ENCODE data around the gene ASB2. TPM values are rescaled to one million over a fixed set of nuclear protein-coding genes. Genes with fewer than 3 reads are reported as not detected.
A peak's percentile ranks its signal among the peaks of the same experiment; 100 is the strongest.

ASB2 gene
- total and polyA plus RNA-seq, 2 donors (not counting 1 experiment from before 2014, with no cell fraction given): 0.99 to 1.5 TPM

DNA sequence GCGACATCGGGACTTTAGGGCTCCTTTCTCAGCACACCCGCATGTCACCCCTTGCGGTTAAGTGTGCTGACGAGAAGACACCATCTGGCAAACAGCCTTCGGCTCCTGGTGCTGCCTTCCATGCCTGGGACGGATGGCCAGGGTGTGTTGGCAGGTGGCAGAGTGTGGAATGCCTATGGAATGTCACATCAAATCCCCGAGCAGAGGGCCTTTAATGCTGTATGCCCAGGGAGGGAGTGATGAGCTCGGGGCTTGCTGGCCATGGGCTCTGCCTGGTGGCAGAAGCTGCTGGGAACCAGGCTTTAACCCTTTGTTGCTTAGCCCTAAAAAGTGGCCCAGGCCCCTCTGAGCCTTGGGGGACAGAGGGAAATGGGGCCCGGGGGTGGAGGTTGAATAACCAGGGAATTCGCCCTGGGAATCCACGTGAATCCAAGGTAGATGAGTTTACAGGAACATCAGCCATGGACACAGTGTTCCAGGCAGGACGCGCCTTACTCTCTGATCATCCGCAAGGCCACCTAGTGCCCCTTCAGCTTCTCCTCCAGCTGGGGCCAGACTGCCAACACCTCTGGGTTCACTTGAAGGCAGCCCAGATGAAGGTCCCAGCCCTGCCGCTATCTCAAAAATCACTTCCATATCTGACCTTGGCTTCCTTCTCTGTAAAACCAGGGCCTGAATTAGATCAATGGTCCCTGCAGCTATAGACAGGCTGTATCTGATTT, 31.9 kb downstream of the ASB2 start:
- H3K4me3 ChIP-seq (replicated peaks in 1 of 4; ENCODE audit: control extremely low read depth in 1 of 4, insufficient read depth in 1 of 4, low read depth in 3 of 4, low read length in 4 of 4): no peak overlapping the region
- no peak overlapping the region for H2AFZ ChIP-seq (ENCODE audit: low read length)
- H3K79me2 ChIP-seq (ENCODE audit: control insufficient read depth, insufficient read depth, low read length): no peaks in the 10 kb centered on the region
- DNase-seq (ENCODE audit: low read depth in 2 of 2): no peak
- H3K9me3 ChIP-seq (ENCODE audit: control insufficient read depth, insufficient read depth, low read depth, low read length): no peaks in the 10 kb centered on the region
- no peak overlapping the region for H3K9ac ChIP-seq (ENCODE audit: insufficient read depth, low read length)
- no peak overlapping the region for H3K4me2 ChIP-seq (ENCODE audit: extremely low read depth, insufficient read depth, low read length)
- H3K27ac ChIP-seq (ENCODE audit: insufficient read depth, low read length): no peak overlapping the region
- H3K27me3 ChIP-seq (ENCODE audit: control insufficient read depth, insufficient read depth, low read length): no peaks in the 10 kb centered on the region
- H4K20me1 ChIP-seq (ENCODE audit: control insufficient read depth, extremely low read depth, insufficient read depth, low read length): no peaks in the 10 kb centered on the region
- no peaks in the 10 kb centered on the region for H3K4me1 ChIP-seq (ENCODE audit: control insufficient read depth, extremely low read depth, insufficient read depth, low read length)
- H3K36me3 ChIP-seq (ENCODE audit: control insufficient read depth, insufficient read depth, low read length): no peaks in the 10 kb centered on the region
- no peak for TF ChIP-seq EZH2 (IDR thresholded peaks at IDR 0.05; ENCODE audit: low read length, missing control alignments)

DNA sequence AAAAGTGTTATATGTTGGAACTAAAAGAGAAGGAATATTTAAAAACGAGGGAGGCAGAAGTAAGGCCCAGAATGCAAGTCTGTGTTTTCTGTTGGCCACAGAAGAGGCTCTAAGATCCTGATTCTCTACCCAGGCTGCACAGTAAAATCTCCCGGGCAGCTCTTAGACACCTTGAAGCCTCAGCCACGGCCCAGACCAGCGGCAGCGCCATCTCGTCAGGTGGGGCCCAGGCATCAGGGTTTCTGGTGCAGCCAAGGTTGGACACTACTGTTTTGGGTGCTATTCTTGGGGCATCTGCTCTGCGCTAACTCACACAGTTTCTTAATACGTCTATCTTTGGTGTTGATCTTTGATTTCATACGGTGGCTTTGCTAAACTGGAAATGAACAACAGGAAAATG, 32.4 kb downstream of the ASB2 start:
- TF ChIP-seq, protein P1, sequence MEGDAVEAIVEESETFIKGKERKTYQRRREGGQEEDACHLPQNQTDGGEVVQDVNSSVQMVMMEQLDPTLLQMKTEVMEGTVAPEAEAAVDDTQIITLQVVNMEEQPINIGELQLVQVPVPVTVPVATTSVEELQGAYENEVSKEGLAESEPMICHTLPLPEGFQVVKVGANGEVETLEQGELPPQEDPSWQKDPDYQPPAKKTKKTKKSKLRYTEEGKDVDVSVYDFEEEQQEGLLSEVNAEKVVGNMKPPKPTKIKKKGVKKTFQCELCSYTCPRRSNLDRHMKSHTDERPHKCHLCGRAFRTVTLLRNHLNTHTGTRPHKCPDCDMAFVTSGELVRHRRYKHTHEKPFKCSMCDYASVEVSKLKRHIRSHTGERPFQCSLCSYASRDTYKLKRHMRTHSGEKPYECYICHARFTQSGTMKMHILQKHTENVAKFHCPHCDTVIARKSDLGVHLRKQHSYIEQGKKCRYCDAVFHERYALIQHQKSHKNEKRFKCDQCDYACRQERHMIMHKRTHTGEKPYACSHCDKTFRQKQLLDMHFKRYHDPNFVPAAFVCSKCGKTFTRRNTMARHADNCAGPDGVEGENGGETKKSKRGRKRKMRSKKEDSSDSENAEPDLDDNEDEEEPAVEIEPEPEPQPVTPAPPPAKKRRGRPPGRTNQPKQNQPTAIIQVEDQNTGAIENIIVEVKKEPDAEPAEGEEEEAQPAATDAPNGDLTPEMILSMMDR (conservative IDR thresholded peaks at IDR 0.05 in 1 of 2, IDR thresholded peaks at IDR 0.05 in 1 of 2; ENCODE audit: low read depth in 1 of 2, low read length in 2 of 2): no peak
- no peak for TF ChIP-seq EZH2 (IDR thresholded peaks at IDR 0.05; ENCODE audit: low read length, missing control alignments)
- no peak overlapping the region for H3K4me2 ChIP-seq (ENCODE audit: extremely low read depth, insufficient read depth, low read length)
- no peaks in the 10 kb centered on the region for H3K79me2 ChIP-seq (ENCODE audit: control insufficient read depth, insufficient read depth, low read length)
- no peaks in the 10 kb centered on the region for H3K9me3 ChIP-seq (ENCODE audit: control insufficient read depth, insufficient read depth, low read depth, low read length)
- DNase-seq (ENCODE audit: low read depth in 2 of 2): no peak
- H3K4me1 ChIP-seq (ENCODE audit: control insufficient read depth, extremely low read depth, insufficient read depth, low read length): no peaks in the 10 kb centered on the region
- no peak overlapping the region for H3K9ac ChIP-seq (ENCODE audit: insufficient read depth, low read length)
- H3K36me3 ChIP-seq (ENCODE audit: control insufficient read depth, insufficient read depth, low read length): no peaks in the 10 kb centered on the region
- no peak overlapping the region for H2AFZ ChIP-seq (ENCODE audit: low read length)
- no peak overlapping the region for H3K27ac ChIP-seq (ENCODE audit: insufficient read depth, low read length)
- no peak overlapping the region for H3K4me3 ChIP-seq (replicated peaks in 1 of 4; ENCODE audit: control extremely low read depth in 1 of 4, insufficient read depth in 1 of 4, low read depth in 3 of 4, low read length in 4 of 4)
- no peaks in the 10 kb centered on the region for H3K27me3 ChIP-seq (ENCODE audit: control insufficient read depth, insufficient read depth, low read length)
- H4K20me1 ChIP-seq (ENCODE audit: control insufficient read depth, extremely low read depth, insufficient read depth, low read length): no peaks in the 10 kb centered on the region

DNA sequence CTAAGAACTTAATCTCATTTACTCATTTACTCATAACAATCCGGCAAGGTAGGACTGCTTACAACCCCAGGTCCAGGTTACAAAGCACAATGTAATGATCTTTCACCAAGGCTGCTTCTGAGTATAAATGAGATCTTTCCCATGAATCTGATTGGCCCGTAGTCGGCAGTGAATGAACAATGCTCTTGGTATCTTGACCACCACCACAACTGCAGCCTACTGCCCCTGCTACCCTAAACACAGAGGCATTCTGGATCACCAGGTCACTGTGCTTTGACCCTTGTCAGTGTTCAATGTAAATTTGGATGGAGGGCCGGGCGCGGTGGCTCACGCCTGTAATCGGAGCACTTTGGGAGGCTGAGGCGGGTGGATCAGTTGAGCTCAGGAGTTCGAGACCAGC, 33.3 kb downstream of the ASB2 start:
- Histone ChIP-seq H3K27ac (ENCODE audit: insufficient read depth, low read length) (no peak overlapping the region), H3K4me2 (ENCODE audit: extremely low read depth, insufficient read depth, low read length) (no peak overlapping the region), H3K4me3 (replicated peaks in 1 of 4; ENCODE audit: control extremely low read depth in 1 of 4, insufficient read depth in 1 of 4, low read depth in 3 of 4, low read length in 4 of 4) (no peak overlapping the region), H3K36me3 (ENCODE audit: control insufficient read depth, insufficient read depth, low read length) (no peaks in the 10 kb centered on the region), H3K79me2 (ENCODE audit: control insufficient read depth, insufficient read depth, low read length) (no peaks in the 10 kb centered on the region), H2AFZ (ENCODE audit: low read length) (no peak overlapping the region), H3K4me1 (ENCODE audit: control insufficient read depth, extremely low read depth, insufficient read depth, low read length) (no peaks in the 10 kb centered on the region), H3K9ac (ENCODE audit: insufficient read depth, low read length) (no peak overlapping the region), H4K20me1 (ENCODE audit: control insufficient read depth, extremely low read depth, insufficient read depth, low read length) (no peaks in the 10 kb centered on the region), H3K27me3 (ENCODE audit: control insufficient read depth, insufficient read depth, low read length) (no peaks in the 10 kb centered on the region), H3K9me3 (ENCODE audit: control insufficient read depth, insufficient read depth, low read depth, low read length) (no peaks in the 10 kb centered on the region)
- TF ChIP-seq EZH2 (IDR thresholded peaks at IDR 0.05; ENCODE audit: low read length, missing control alignments): no peak
- TF ChIP-seq, protein P1 (conservative IDR thresholded peaks at IDR 0.05 in 1 of 2, IDR thresholded peaks at IDR 0.05 in 1 of 2; ENCODE audit: low read depth in 1 of 2, low read length in 2 of 2): no peak
- DNase-seq (ENCODE audit: low read depth in 2 of 2): peak; percentile 76 to 81
